Stimulated activated naive B cell treated with anti-CD40 and anti-IgM and Interleukin-4, amounts not matched to agents 10 μg/mL and 1 μg/mL and 100 μg/mL, for 72 hours (primary cell): ENCODE data around the gene PSMF1.

ENCODE experiments used
- ATAC-seq, 2 donors: fragments of 150-1000 bp; cut with Tn5 transposase; replicated peaks; 2 replicates each; pipeline ENCODE4 v1.10.0; 2021; ENCODE audit warnings: moderate library complexity in 1 of 2
- DNase-seq: peaks from one replicate; pipeline ENCODE4 v3.0.0; 2021
- H3K27ac Mint-ChIP-seq: one replicate; pipeline ENCODE4 v1.8.0; 2022; ENCODE audit warnings: mild to moderate bottlenecking, mixed read lengths
- H3K27me3 Mint-ChIP-seq, 2 donors: one replicate each; pipeline ENCODE4 v1.8.0; 2022; ENCODE audit warnings: mixed read lengths in 2 of 2
- H3K36me3 Mint-ChIP-seq, 2 donors: one replicate each; pipeline ENCODE4 v1.8.0; 2022; ENCODE audit warnings: mixed read lengths in 2 of 2, mild to moderate bottlenecking in 1 of 2
- H3K4me1 Mint-ChIP-seq, 2 donors: one replicate each; pipeline ENCODE4 v1.8.0; 2022; ENCODE audit warnings: mixed read lengths in 2 of 2, mild to moderate bottlenecking in 1 of 2
- H3K4me3 Mint-ChIP-seq, 2 donors: one replicate each; pipeline ENCODE4 v1.8.0; 2022; ENCODE audit warnings: mild to moderate bottlenecking in 2 of 2, mixed read lengths in 2 of 2, moderate library complexity in 1 of 2
- H3K9me3 Mint-ChIP-seq, 2 donors: one replicate each; pipeline ENCODE4 v1.8.0; 2022; ENCODE audit warnings: mixed read lengths in 2 of 2, mild to moderate bottlenecking in 1 of 2

The PSMF1 gene

GRCh38 chr20:1163105-1163504 lies 44.7 kb downstream of the PSMF1 start:
- ATAC-seq: no peak
- H3K4me3 Mint-ChIP-seq: no peak overlapping the region
- no peaks in the 10 kb centered on the region for H3K27me3 Mint-ChIP-seq
- no peak for DNase-seq
- H3K27ac Mint-ChIP-seq: peak overlapping the region; percentile 20
- H3K36me3 Mint-ChIP-seq: peaks cover 58 to 69% of the 10 kb centered on the region in 2 donors
- H3K4me1 Mint-ChIP-seq: peaks cover 0 to 2% of the 10 kb centered on the region in 2 donors
- H3K9me3 Mint-ChIP-seq: no peaks in the 10 kb centered on the region

- Mint-ChIP-seq H3K4me3 (no peak overlapping the region), H3K27ac (no peak overlapping the region), H3K9me3 (no peaks in the 10 kb centered on the region), H3K36me3 (peaks cover 63 to 72% of the 10 kb centered on the region in 2 donors), H3K4me1 (peaks cover 0 to 2% of the 10 kb centered on the region in 2 donors), H3K27me3 (no peaks in the 10 kb centered on the region)
- no peak for ATAC-seq
- DNase-seq: no peak
These were observed 45.3 kb downstream of the PSMF1 start for GRCh38 chr20:1163653-1164052.

DNA sequence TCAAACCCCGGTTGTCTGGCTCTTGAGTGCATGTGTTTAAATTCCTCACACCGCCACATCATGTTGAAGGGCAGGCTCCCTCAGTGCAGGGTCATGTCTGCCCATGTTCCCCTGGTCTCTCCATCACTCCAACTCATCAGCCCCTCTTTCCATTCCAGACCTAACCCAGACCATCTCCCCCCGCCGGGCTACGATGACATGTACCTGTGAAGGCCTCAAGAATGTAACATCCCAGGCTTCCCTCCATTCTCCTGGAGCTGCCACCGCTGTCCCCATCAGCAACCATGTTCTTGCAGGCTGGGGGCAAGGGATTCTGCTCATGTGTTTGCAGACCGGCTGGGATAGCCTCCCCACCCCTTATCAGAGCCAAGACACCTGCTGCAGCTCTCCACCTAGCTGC lies 46.5 kb downstream of the PSMF1 start:
- no peak for ATAC-seq
- Mint-ChIP-seq H3K36me3 (peaks cover 66 to 82% of the 10 kb centered on the region in 2 donors), H3K27me3 (no peaks in the 10 kb centered on the region), H3K4me1 (peaks cover 0 to 2% of the 10 kb centered on the region in 2 donors), H3K9me3 (no peaks in the 10 kb centered on the region), H3K27ac (peak overlapping the region; percentile 2), H3K4me3 (no peak overlapping the region)
- DNase-seq: no peak

DNA sequence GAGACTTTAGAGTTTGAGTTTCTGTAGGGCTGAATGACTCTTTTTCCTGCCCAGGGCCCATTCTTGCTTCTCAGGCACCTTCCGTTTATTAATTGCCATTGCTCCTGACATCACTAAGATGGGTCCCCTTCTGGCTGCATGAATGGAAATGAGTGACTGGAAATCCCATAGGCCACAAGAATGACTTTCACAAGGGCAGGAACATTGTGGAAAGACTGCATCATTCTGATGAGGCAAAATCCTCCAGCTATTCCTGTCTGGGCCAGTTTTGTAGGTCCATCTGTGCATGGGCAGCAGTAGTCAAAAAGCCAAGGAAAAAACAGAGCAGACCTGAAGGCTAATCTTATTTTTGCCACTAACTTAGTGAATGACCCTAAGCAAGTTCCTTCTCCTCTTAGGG lies 47.1 kb downstream of the PSMF1 start:
- no peaks in the 10 kb centered on the region for H3K27me3 Mint-ChIP-seq

GRCh38 chr20:1165941-1166340 lies 47.5 kb downstream of the PSMF1 start:
- Mint-ChIP-seq H3K4me3 (no peak overlapping the region), H3K4me1 (peaks cover 0 to under 1% of the 10 kb centered on the region in 2 donors), H3K27me3 (no peaks in the 10 kb centered on the region), H3K27ac (no peak overlapping the region), H3K36me3 (peaks cover 69 to 82% of the 10 kb centered on the region in 2 donors), H3K9me3 (no peaks in the 10 kb centered on the region)
- DNase-seq (no peak), ATAC-seq (no peak)

More for the DNA sequence above, 47.1 kb downstream of the PSMF1 start:
- ATAC-seq: no peak
- Mint-ChIP-seq H3K27ac (no peak overlapping the region), H3K36me3 (peaks cover 69 to 82% of the 10 kb centered on the region in 2 donors), H3K4me1 (peaks cover 0 to 2% of the 10 kb centered on the region in 2 donors), H3K4me3 (no peak overlapping the region), H3K9me3 (no peaks in the 10 kb centered on the region)
- no peak for DNase-seq

- Mint-ChIP-seq H3K9me3 (no peaks in the 10 kb centered on the region), H3K27me3 (no peaks in the 10 kb centered on the region), H3K4me1 (no peaks in the 10 kb centered on the region), H3K4me3 (no peak overlapping the region), H3K27ac (no peak overlapping the region), H3K36me3 (peaks cover 70 to 89% of the 10 kb centered on the region in 2 donors)
- no peak for ATAC-seq
- DNase-seq: no peak
These were observed 48.7 kb downstream of the PSMF1 start for GRCh38 chr20:1166948-1167720.

GRCh38 chr20:1169224-1169623 lies 50.8 kb downstream of the PSMF1 start:
- Mint-ChIP-seq H3K36me3 (peaks cover 78 to 96% of the 10 kb centered on the region in 2 donors), H3K9me3 (no peaks in the 10 kb centered on the region), H3K27ac (no peak overlapping the region), H3K4me3 (no peak overlapping the region), H3K4me1 (no peaks in the 10 kb centered on the region), H3K27me3 (no peaks in the 10 kb centered on the region)
- DNase-seq (no peak), ATAC-seq (no peak)

- Mint-ChIP-seq H3K4me1 (no peaks in the 10 kb centered on the region), H3K4me3 (no peak overlapping the region), H3K9me3 (no peaks in the 10 kb centered on the region), H3K27ac (no peak overlapping the region), H3K36me3 (peaks cover 71 to 93% of the 10 kb centered on the region in 2 donors), H3K27me3 (no peaks in the 10 kb centered on the region)
- no peak for DNase-seq
- no peak for ATAC-seq
These were observed 53.2 kb downstream of the PSMF1 start for GRCh38 chr20:1171461-1172093.

DNA sequence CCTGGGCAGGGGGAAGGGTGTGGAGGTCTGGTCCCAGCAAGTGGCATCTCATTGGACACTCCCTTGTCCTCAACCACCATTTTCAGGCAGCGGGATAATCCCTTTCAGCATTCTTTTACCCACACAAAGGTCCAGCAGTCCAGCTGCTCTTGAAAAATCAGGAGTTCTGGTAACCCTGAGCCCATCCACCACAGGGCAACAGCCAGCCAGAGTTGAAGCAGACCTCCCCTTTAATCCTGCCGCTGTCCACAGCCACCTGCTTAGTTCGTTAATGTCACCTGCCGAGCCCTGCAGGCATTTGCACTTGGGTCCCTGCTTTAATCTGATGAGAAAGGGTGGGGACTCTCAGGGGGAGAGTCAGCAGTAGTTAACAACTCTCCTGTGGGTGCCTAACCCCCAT lies 55.3 kb downstream of the PSMF1 start:
- no peak for ATAC-seq
- H3K4me1 Mint-ChIP-seq: no peaks in the 10 kb centered on the region
- DNase-seq: no peak
- no peaks in the 10 kb centered on the region for H3K27me3 Mint-ChIP-seq
- H3K36me3 Mint-ChIP-seq: peaks cover 61 to 87% of the 10 kb centered on the region in 2 donors
- no peak overlapping the region for H3K4me3 Mint-ChIP-seq
- H3K9me3 Mint-ChIP-seq: no peaks in the 10 kb centered on the region
- no peak overlapping the region for H3K27ac Mint-ChIP-seq

GRCh38 chr20:1174787-1175186 lies 56.4 kb downstream of the PSMF1 start:
- DNase-seq (no peak), ATAC-seq (no peak)
- Mint-ChIP-seq H3K27ac (no peak overlapping the region), H3K27me3 (no peaks in the 10 kb centered on the region), H3K4me3 (no peak overlapping the region), H3K4me1 (no peaks in the 10 kb centered on the region), H3K9me3 (no peaks in the 10 kb centered on the region), H3K36me3 (peaks cover 59 to 84% of the 10 kb centered on the region in 2 donors)

DNA sequence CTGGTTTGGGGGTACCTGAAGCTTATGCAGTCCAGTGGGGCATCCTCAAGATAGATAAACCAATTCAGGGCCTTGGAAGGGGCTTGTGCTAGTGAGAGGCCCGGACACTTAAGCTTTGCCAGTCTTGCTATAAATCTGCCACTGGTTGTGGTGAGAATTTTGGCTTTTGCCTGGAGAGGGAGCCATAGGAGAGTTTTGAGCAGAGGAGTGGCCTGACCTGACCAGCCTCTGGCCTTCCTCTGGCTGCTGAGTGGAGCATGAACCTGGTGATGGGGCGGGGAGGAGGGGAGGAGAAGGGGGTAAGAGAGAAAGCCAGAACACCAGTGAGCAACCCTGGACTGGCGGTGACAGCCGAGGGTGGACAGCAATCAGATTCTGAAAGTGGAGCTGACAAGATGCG lies 59.3 kb downstream of the PSMF1 start:
- Mint-ChIP-seq H3K9me3 (no peaks in the 10 kb centered on the region), H3K4me3 (no peak overlapping the region), H3K27me3 (peaks cover 6 to 8% of the 10 kb centered on the region in 2 donors), H3K36me3 (peaks cover 48 to 69% of the 10 kb centered on the region in 2 donors), H3K27ac (no peak overlapping the region), H3K4me1 (no peaks in the 10 kb centered on the region)
- no peak for DNase-seq
- no peak for ATAC-seq

DNA sequence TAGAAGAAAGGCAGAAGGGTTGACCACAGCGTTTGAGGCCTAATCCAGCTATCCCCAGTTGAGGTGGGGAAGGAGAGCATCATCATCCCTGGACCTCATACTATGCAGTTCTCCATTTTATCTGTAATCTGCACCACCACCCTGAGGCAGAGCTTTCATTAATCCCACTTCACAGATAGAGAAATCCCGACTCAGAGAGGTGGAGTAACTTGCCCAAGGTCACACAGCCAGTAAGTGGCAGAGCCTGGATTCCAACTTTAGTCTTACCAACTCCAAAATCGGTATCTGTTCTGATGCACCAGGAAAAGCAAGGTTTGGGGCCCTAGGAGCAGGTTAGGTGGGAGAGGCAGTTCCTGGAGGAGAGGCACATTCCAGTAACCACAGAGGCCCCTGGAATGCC lies 59.7 kb downstream of the PSMF1 start:
- H3K4me3 Mint-ChIP-seq: no peak overlapping the region
- H3K4me1 Mint-ChIP-seq: no peaks in the 10 kb centered on the region
- H3K27me3 Mint-ChIP-seq: peaks cover 9% of the 10 kb centered on the region in 2 donors
- peaks cover 44 to 64% of the 10 kb centered on the region in 2 donors for H3K36me3 Mint-ChIP-seq
- no peak for ATAC-seq
- no peak for DNase-seq
- no peak overlapping the region for H3K27ac Mint-ChIP-seq
- H3K9me3 Mint-ChIP-seq: no peaks in the 10 kb centered on the region

DNA sequence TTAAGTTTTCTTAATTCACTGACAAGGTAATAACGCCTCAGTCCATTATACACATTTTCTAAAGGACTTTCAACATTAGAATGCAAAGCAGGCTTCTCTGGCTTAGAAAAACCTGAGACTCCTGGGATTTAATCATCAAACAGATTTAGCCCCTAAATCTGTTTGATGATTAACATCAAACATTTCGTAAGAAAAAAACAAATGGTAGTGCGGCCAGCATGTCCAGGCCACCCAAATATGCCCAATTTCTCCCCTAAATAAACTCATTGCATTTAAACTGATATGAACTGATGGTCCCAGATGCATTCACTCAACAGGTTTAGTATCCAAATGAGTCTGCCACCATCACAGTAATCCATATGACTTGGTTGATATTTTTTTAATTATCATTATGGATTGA lies 60.2 kb downstream of the PSMF1 start:
- Mint-ChIP-seq H3K4me3 (no peak overlapping the region), H3K36me3 (peaks cover 38 to 59% of the 10 kb centered on the region in 2 donors), H3K27ac (no peak overlapping the region), H3K9me3 (no peaks in the 10 kb centered on the region), H3K27me3 (peaks cover 12 to 14% of the 10 kb centered on the region in 2 donors), H3K4me1 (no peaks in the 10 kb centered on the region)
- ATAC-seq: no peak
- no peak for DNase-seq

GRCh38 chr20:1180949-1181348 lies 62.5 kb downstream of the PSMF1 start:
- peaks cover 25 to 26% of the 10 kb centered on the region in 2 donors for H3K27me3 Mint-ChIP-seq
- no peaks in the 10 kb centered on the region for H3K9me3 Mint-ChIP-seq
- DNase-seq: no peak
- peaks cover 24 to 40% of the 10 kb centered on the region in 2 donors for H3K36me3 Mint-ChIP-seq
- peaks cover 7 to 11% of the 10 kb centered on the region in 2 donors for H3K4me1 Mint-ChIP-seq
- ATAC-seq: no peak
- H3K27ac Mint-ChIP-seq: no peak overlapping the region
- no peak overlapping the region for H3K4me3 Mint-ChIP-seq

DNA sequence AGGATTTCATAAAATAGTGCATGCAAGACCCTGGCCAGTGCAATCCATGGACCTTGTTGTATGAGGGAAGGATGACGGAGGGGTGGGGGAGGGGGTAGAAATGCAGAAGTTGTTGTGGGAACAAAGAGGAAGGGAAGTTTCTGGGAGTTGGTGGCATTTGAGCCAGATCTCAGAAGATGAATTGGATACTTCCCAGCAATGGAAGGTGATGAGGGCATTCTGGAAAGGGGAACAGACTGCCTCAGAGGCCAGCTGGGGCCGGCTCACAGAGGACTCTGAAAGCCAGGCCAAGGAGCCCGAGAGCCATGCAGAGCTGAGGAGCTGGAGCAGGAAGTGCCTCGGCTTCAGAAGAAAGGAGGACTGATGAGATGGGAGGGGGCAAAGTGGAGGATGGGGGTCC lies 63.7 kb downstream of the PSMF1 start:
- Mint-ChIP-seq H3K4me3 (no peak overlapping the region), H3K27ac (no peak overlapping the region), H3K9me3 (no peaks in the 10 kb centered on the region), H3K36me3 (peaks cover 16 to 29% of the 10 kb centered on the region in 2 donors), H3K4me1 (peaks cover 8 to 14% of the 10 kb centered on the region in 2 donors), H3K27me3 (peaks cover 25 to 30% of the 10 kb centered on the region in 2 donors)
- no peak for ATAC-seq
- no peak for DNase-seq
